Measurements from ENCODE around the gene PSMC3.

- no peak for TF ChIP-seq CTCF (IDR thresholded peaks at IDR 0.05 in 8 of 11, conservative IDR thresholded peaks at IDR 0.05 in 3 of 11)
- TF ChIP-seq POLR2AphosphoS5 (IDR thresholded peaks at IDR 0.05) = no peak
- no peak for TF ChIP-seq POLR2A (IDR thresholded peaks at IDR 0.05)
These were observed 10.5 kb upstream of the PSMC3 start for GRCh38 chr11:47436726-47437125.

Measured in spleen (tissue), 7 donors.